Glutamatergic neuron (in vitro differentiated cells): ENCODE measurements around the gene NANP. TPM values are rescaled to one million over a fixed set of nuclear protein-coding genes. Genes with fewer than 3 reads are reported as not detected.

Source experiments
- DNase-seq: peaks from one replicate; pipeline ENCODE4 v3.0.0; 2022
- H3K27ac Mint-ChIP-seq: one replicate; pipeline ENCODE4 v1.8.0; 2020; ENCODE audit warnings: mild to moderate bottlenecking, mixed read lengths, inconsistent platforms; ENCODE audit not compliant: unreplicated experiment
- H3K27me3 Mint-ChIP-seq: one replicate; pipeline ENCODE4 v1.8.0; 2020; ENCODE audit warnings: mild to moderate bottlenecking, moderate library complexity, mixed read lengths, inconsistent platforms; ENCODE audit not compliant: unreplicated experiment
- H3K36me3 Mint-ChIP-seq: one replicate; pipeline ENCODE4 v1.8.0; 2020; ENCODE audit warnings: mild to moderate bottlenecking, mixed read lengths, inconsistent platforms; ENCODE audit not compliant: unreplicated experiment
- H3K4me1 Mint-ChIP-seq: one replicate; pipeline ENCODE4 v1.8.0; 2020; ENCODE audit warnings: mild to moderate bottlenecking, low read depth, mixed read lengths, inconsistent platforms; ENCODE audit not compliant: unreplicated experiment
- H3K4me3 Mint-ChIP-seq: one replicate; pipeline ENCODE4 v1.8.0; 2020; ENCODE audit warnings: mild to moderate bottlenecking, mixed read lengths, inconsistent platforms; ENCODE audit not compliant: unreplicated experiment
- H3K9me3 Mint-ChIP-seq: one replicate; pipeline ENCODE4 v1.8.0; 2020; ENCODE audit warnings: mild to moderate bottlenecking, moderate library complexity, mixed read lengths, inconsistent platforms; ENCODE audit not compliant: unreplicated experiment
- total RNA-seq: library from RNA; stranded (reverse); fragmentation: NEBNext Ultra II Directional; extraction: Animal tissue kit (Norgen Biotek cat#: 25700); gene quantifications from one replicate; pipeline ENCODE4 v1.2.1, GENCODE V29; 2021; ENCODE audit not compliant: unreplicated experiment
- TF ChIP-seq, protein P1 (sequence below): fragments of 200-600 bp; sonication (generic); IDR thresholded peaks from one replicate; pipeline ENCODE4 v1.5.0; 2021; ENCODE audit not compliant: partially characterized antibody, unreplicated experiment

NANP gene
- total RNA-seq, 1 donor from 2014 or later, result 1.4 TPM

DNA sequence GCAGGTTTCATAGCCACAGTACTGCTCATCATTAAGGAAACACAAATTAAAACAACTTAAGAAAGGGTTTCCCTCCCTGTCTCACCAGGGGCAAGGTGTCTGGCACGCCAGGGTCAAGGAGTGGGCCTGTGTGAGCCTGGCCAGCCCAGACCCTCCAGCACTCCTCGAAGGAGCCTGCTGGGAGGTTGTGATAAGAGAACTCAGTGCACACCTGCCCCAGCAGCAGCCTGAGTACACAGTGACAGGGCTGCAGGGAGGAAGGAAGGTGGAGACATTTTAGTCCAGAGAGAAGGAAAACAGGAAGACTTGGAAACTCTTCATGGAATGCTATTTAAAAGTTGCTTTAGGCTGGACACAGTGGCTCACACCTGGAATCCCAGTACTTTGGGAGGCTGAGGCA, 52.6 kb downstream of the NANP start:
- TF ChIP-seq, protein P1, sequence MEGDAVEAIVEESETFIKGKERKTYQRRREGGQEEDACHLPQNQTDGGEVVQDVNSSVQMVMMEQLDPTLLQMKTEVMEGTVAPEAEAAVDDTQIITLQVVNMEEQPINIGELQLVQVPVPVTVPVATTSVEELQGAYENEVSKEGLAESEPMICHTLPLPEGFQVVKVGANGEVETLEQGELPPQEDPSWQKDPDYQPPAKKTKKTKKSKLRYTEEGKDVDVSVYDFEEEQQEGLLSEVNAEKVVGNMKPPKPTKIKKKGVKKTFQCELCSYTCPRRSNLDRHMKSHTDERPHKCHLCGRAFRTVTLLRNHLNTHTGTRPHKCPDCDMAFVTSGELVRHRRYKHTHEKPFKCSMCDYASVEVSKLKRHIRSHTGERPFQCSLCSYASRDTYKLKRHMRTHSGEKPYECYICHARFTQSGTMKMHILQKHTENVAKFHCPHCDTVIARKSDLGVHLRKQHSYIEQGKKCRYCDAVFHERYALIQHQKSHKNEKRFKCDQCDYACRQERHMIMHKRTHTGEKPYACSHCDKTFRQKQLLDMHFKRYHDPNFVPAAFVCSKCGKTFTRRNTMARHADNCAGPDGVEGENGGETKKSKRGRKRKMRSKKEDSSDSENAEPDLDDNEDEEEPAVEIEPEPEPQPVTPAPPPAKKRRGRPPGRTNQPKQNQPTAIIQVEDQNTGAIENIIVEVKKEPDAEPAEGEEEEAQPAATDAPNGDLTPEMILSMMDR, result no peak
- Mint-ChIP-seq H3K36me3 (no peaks in the 10 kb centered on the region), H3K27ac (no peak overlapping the region), H3K4me1 (peaks cover 17% of the 10 kb centered on the region), H3K27me3 (peaks cover 4% of the 10 kb centered on the region), H3K4me3 (no peak overlapping the region), H3K9me3 (peaks cover 1% of the 10 kb centered on the region)
- no peak for DNase-seq

DNA sequence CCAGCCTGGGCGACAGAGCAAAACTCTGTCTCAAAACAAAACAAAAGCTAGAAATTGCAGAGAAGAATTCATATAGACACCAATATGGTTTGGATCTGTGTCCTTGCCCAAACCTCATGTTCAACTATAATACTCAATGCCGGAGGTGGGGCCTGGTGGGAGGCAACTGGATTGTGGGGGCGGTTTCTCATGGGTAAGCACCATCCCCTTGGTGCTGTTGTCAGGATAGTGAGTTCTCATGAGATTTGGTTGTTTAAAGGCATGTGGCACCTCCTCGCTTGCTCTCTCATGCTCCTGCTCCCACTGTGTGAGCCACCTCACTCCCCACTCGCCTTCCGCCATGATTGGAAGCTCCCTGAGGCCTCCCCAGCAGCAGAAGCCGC, 53.7 kb downstream of the NANP start:
- H3K27ac Mint-ChIP-seq, result no peak overlapping the region
- peaks cover 17% of the 10 kb centered on the region for H3K4me1 Mint-ChIP-seq
- H3K4me3 Mint-ChIP-seq, result no peak overlapping the region
- DNase-seq, result no peak
- H3K27me3 Mint-ChIP-seq, result peaks cover 2% of the 10 kb centered on the region
- H3K9me3 Mint-ChIP-seq, result no peaks in the 10 kb centered on the region
- TF ChIP-seq, protein P1, result no peak
- H3K36me3 Mint-ChIP-seq, result no peaks in the 10 kb centered on the region

DNA sequence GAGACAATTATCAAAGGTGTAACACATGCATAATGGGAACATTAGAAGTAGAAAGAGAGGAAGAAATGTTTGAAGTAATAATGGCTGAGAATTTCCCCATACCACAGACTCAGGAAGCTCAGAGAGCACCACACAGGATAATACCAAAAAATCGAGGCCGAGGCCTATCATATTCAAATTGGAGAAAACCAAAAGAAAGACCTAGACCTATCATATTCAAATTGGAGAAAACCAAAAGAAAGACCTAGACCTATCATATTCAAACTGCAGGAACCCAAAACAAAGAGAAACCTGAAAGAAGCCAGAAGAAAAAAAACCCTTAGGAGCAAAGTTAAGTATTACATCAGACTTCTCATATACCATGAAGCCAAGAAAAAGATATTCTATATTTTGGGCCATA, 56.5 kb downstream of the NANP start:
- peaks cover 6% of the 10 kb centered on the region for H3K36me3 Mint-ChIP-seq
- TF ChIP-seq, protein P1, result no peak
- no peak overlapping the region for H3K4me3 Mint-ChIP-seq
- peaks cover 8% of the 10 kb centered on the region for H3K4me1 Mint-ChIP-seq
- DNase-seq, result no peak
- peaks cover 2% of the 10 kb centered on the region for H3K27me3 Mint-ChIP-seq
- H3K9me3 Mint-ChIP-seq, result peaks cover 12% of the 10 kb centered on the region
- H3K27ac Mint-ChIP-seq, result no peak overlapping the region

DNA sequence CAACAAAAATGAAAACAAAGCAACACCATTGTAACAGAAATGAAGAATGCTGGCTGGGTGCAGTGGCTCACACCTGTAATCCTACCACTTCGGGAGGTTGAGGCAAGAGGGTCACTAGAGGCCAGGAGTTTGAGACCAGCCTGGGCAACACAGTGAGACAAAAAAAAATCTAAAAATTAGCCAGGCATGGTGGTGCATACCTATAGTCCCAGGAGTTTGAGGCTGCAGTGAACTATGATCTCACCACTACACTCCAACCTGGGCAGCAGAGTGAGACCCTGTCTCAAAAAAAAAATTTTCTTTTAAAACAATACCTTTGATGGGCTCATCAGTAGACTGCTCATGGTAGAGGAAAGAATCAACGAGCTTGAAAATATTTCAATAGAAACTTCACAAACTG, 57.0 kb downstream of the NANP start:
- H3K27me3 Mint-ChIP-seq, result peaks cover 2% of the 10 kb centered on the region
- peaks cover 12% of the 10 kb centered on the region for H3K9me3 Mint-ChIP-seq
- TF ChIP-seq, protein P1, result no peak
- H3K36me3 Mint-ChIP-seq, result peaks cover 6% of the 10 kb centered on the region
- no peak for DNase-seq
- peaks cover 7% of the 10 kb centered on the region for H3K4me1 Mint-ChIP-seq
- no peak overlapping the region for H3K4me3 Mint-ChIP-seq
- H3K27ac Mint-ChIP-seq, result no peak overlapping the region

DNA sequence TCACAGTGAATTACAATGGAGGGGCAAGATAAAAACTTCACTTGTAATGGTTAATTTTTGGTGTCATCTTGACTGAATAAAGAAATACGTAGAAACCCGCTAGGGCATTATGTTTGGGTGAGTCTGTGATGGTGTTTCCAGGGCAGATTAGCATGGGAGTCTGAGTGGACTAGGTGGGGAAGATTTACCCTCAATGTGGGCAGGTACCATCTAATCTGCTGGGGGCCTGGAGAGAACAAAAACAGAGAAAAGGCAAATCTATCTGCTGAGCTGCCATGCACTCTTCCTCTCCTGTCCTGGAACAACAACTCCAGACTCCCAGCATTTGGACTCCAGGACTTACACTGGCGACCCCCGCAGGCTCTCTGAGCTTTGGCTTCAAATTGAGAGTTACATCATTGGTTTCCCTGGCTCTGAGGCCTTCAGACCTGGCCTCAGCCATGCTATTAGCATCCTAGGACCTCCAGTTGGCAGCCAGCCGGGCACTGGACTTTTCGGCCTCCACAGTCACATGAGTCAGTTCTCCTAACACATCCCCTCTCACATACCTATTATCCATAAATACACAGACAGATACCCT, 58.1 kb downstream of the NANP start:
- peaks cover 14% of the 10 kb centered on the region for H3K9me3 Mint-ChIP-seq
- peaks cover 2% of the 10 kb centered on the region for H3K4me1 Mint-ChIP-seq
- no peak for DNase-seq
- H3K27me3 Mint-ChIP-seq, result no peaks in the 10 kb centered on the region
- H3K36me3 Mint-ChIP-seq, result peaks cover 6% of the 10 kb centered on the region
- TF ChIP-seq, protein P1, result no peak
- no peak overlapping the region for H3K4me3 Mint-ChIP-seq
- no peak overlapping the region for H3K27ac Mint-ChIP-seq
